Upper lobe of left lung (tissue), 4 donors: Measurements from ENCODE around the gene AKR1B1.

ENCODE experiments used
- CTCF ChIP-seq, 6 experiments: fragments of 450-650 bp in 4 of 6; fragments of 200-600 bp in 2 of 6; sonication (generic) in 2 of 6; IDR thresholded peaks; one replicate each; pipeline ENCODE4 v1.5.1; 2016 to 2019; ENCODE audit warnings: antibody characterized with exemption in 6 of 6
- EP300 ChIP-seq, 4 donors: sonication (generic); formaldehyde crosslinking; IDR thresholded peaks; one replicate each; pipeline ENCODE4 v1.5.1; 2017; ENCODE audit warnings: antibody characterized with exemption in 4 of 4, control low read depth in 2 of 4
- POLR2A ChIP-seq, 4 donors: fragments of 450-650 bp; IDR thresholded peaks; one replicate each; pipeline ENCODE4 v1.5.1; 2016 to 2017; ENCODE audit warnings: antibody characterized with exemption in 4 of 4, mild to moderate bottlenecking in 2 of 4

- TF ChIP-seq CTCF (IDR thresholded peaks at IDR 0.05) (peak; percentile 42 to 76 (median 61)), POLR2A (IDR thresholded peaks at IDR 0.05) (peak in 3 of 4 donors; percentile 40 to 85 (median 73)), EP300 (IDR thresholded peaks at IDR 0.05) (no peak)
Observed at GRCh38 chr7:134458806-134459698, at the start of gene AKR1B1.
